Measurements from ENCODE around the gene NPHP4.

Gene NPHP4

DNA sequence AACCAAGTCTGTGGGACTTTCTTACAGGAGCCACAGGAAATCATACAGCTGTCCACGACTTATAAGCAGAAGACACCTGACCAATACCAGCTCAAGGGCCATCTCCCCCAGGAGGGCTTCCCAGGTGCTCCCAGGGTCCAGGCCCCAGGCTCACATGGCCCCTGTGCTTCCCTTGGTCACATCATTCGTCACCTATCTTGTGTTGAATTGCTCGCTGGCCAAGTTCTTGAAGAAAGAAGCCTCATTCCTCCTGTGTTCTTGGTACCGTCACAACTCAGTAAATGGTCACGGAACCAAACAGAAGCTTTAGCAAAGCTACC, 3.0 kb downstream of the NPHP4 start:
- Histone ChIP-seq H3K27me3 (ENCODE audit: control insufficient read depth, insufficient read depth, low read length) (peaks cover 5% of the 10 kb centered on the region), H3K4me1 (ENCODE audit: control insufficient read depth, insufficient read depth, low read length) (peaks cover 5% of the 10 kb centered on the region), H3K36me3 (ENCODE audit: control insufficient read depth, insufficient read depth, low read length) (no peaks in the 10 kb centered on the region), H3K27ac (ENCODE audit: low read depth, low read length) (no peak overlapping the region), H3K9ac (ENCODE audit: low read length) (no peak overlapping the region), H3K4me3 (ENCODE audit: low read length) (no peak overlapping the region)

DNA sequence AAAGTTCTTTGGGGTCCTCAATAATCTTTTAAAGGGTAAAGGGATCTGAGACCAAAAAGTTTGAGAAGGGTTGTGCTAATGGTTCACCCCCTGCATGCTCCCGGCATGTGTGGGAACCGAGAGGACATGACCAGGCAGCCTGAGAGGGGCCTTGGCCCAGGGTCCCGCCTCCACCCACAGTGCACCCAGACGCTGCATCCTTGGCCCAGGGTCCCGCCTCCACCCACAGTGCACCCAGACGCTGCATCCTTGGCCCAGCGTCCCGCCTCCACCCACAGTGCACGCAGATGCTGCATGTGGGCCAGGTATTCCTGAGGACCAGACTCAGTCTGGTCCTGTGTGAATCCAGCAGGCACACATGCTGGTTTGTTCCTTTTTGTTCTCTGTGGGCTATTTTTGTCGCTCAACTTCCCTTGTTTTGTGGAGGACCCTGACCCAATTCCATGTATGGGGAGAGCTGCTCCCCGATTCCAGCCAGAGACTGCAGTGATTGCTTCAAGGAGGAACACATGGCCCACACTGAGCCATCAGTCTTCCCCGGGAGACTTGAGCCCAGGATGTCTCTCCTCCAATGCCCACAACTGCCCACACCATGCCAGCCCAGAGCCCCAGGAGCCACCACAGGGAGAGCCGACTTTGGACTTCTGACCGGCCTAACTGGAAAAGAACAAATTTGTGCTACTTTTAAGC, 3.5 kb downstream of the NPHP4 start:
- H3K36me3 ChIP-seq (ENCODE audit: control insufficient read depth, insufficient read depth, low read length), result no peaks in the 10 kb centered on the region
- no peak overlapping the region for H3K9ac ChIP-seq (ENCODE audit: low read length)
- H3K4me3 ChIP-seq (ENCODE audit: low read length), result no peak overlapping the region
- H3K27me3 ChIP-seq (ENCODE audit: control insufficient read depth, insufficient read depth, low read length), result peaks cover 4% of the 10 kb centered on the region
- no peak overlapping the region for H3K27ac ChIP-seq (ENCODE audit: low read depth, low read length)
- H3K4me1 ChIP-seq (ENCODE audit: control insufficient read depth, insufficient read depth, low read length), result peaks cover 5% of the 10 kb centered on the region

DNA sequence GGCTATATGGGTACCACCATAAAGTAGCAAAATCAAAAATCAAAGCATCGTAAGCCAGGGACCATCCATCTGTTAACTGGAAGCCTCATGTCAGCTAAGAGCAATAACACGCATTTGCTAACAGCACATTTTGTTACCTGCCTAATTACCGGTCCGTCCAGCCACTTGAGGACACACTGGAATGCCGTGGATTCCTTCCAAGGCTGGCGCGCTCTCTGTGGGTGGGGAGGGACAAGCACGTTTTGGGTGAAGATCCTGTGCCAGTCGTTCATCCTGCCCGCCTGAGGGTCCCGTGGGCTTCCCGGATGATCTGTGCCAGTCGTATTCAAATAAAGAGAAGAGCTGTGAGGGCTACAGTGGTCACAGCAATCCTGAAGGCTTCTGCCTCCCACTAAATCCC, 6.2 kb downstream of the NPHP4 start:
- peaks cover 3% of the 10 kb centered on the region for H3K4me1 ChIP-seq (ENCODE audit: control insufficient read depth, insufficient read depth, low read length)
- H3K27ac ChIP-seq (ENCODE audit: low read depth, low read length), result no peak overlapping the region
- H3K36me3 ChIP-seq (ENCODE audit: control insufficient read depth, insufficient read depth, low read length), result no peaks in the 10 kb centered on the region
- no peak overlapping the region for H3K9ac ChIP-seq (ENCODE audit: low read length)
- H3K27me3 ChIP-seq (ENCODE audit: control insufficient read depth, insufficient read depth, low read length), result no peaks in the 10 kb centered on the region
- no peak overlapping the region for H3K4me3 ChIP-seq (ENCODE audit: low read length)

DNA sequence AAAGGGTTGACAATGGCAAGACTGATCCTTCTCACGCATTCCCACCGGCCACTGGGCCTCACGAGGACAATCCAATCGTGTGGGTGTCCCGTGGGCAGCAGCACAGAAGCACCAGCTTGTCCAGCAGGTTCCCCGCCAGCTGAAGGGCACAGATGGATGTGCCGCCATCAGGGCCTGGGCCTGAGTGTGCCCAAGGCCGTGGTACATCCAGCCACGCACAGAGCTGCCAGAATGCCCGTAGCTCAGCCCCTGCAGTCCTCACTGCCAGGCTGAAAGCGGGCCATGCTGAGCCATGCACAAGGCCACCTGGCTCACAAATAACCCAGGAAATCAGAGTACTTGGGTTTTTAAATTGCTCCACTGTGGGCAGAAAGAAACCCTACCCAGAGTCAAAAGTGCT, 7.0 kb downstream of the NPHP4 start:
- Histone ChIP-seq H3K4me1 (ENCODE audit: control insufficient read depth, insufficient read depth, low read length) (no peaks in the 10 kb centered on the region), H3K4me3 (ENCODE audit: low read length) (no peak overlapping the region), H3K27ac (ENCODE audit: low read depth, low read length) (no peak overlapping the region), H3K9ac (ENCODE audit: low read length) (no peak overlapping the region), H3K36me3 (ENCODE audit: control insufficient read depth, insufficient read depth, low read length) (no peaks in the 10 kb centered on the region), H3K27me3 (ENCODE audit: control insufficient read depth, insufficient read depth, low read length) (no peaks in the 10 kb centered on the region)

DNA sequence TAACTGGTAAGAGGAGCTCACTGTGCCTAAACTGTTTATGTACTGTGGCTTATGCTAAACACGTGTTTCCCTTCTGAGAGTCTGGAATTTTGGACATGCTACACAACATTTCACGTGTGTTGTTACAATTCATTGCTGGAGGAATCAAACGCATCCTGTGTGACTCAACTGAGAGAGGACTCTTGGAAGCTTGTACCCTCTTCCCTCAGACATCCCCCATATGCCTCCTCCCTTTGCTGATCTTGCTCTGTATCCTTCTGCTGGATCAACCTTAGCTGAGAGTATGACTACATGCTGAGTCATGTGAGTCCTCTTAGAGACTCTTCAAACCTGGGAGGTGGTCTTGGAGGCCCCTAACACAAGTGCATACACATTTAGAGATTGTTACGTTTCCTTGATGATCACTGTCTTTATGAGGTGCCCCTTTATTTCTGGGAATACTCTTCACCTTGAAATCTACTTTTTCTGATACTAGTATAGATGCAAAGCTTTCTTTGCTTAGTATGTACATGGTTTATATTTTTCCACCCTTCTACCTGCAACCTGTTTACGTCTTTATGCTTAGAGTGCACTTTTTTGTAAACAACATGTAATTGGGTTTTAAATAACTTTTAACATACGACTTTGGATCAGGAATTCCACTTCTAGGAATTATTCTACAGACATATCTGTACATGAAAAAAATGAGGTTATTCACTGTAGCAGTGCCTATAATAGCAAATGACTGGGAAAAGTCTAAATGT, 8.7 kb downstream of the NPHP4 start:
- no peak overlapping the region for H3K4me3 ChIP-seq (ENCODE audit: low read length)

DNA sequence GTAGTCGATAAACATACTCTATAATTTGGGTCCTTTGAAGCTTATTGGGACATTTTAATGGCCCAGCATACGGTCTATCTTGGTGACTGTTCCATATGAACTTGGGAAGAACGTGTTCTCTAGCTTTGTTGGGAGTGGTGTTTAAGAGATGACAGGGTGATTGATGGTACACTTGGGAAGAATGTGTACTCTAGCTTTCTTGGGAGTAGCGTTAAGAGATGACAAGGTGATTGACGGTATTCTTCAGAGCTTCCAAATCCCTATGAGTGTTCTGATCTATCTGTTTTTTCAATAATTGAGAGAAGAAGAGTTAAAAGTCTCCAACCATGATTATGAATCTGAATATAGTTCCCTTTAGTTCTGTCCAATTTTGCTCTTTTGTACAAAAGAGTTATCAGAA, 9.4 kb downstream of the NPHP4 start:
- Histone ChIP-seq H3K4me1 (ENCODE audit: control insufficient read depth, insufficient read depth, low read length) (no peaks in the 10 kb centered on the region), H3K9ac (ENCODE audit: low read length) (no peak overlapping the region), H3K36me3 (ENCODE audit: control insufficient read depth, insufficient read depth, low read length) (no peaks in the 10 kb centered on the region), H3K4me3 (ENCODE audit: low read length) (no peak overlapping the region), H3K27me3 (ENCODE audit: control insufficient read depth, insufficient read depth, low read length) (no peaks in the 10 kb centered on the region), H3K27ac (ENCODE audit: low read depth, low read length) (no peak overlapping the region)

More for the DNA sequence above, 8.7 kb downstream of the NPHP4 start:
- H3K27me3 ChIP-seq (ENCODE audit: control insufficient read depth, insufficient read depth, low read length), result no peaks in the 10 kb centered on the region
- no peaks in the 10 kb centered on the region for H3K4me1 ChIP-seq (ENCODE audit: control insufficient read depth, insufficient read depth, low read length)
- H3K27ac ChIP-seq (ENCODE audit: low read depth, low read length), result no peak overlapping the region
- H3K36me3 ChIP-seq (ENCODE audit: control insufficient read depth, insufficient read depth, low read length), result no peaks in the 10 kb centered on the region
- no peak overlapping the region for H3K9ac ChIP-seq (ENCODE audit: low read length)

DNA sequence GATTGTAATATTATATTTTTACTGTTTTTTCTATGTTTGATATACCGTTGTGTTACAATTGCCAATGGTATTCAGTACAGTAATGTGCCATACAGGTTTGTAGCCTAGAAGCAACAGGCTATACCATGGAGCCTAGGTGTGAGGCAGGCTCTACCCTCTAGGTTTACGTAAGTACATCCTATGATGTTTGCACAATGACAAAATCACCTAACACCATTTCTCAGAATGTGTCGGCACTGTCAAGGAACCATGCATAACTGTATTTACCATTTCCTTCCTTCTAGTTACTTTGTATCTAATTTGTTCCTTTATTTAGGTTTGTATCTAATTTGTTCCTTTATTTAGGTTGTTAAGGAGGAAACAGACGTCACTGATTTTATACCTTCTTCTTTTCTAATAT, 9.9 kb downstream of the NPHP4 start:
- no peaks in the 10 kb centered on the region for H3K27me3 ChIP-seq (ENCODE audit: control insufficient read depth, insufficient read depth, low read length)
- no peak overlapping the region for H3K4me3 ChIP-seq (ENCODE audit: low read length)
- no peaks in the 10 kb centered on the region for H3K4me1 ChIP-seq (ENCODE audit: control insufficient read depth, insufficient read depth, low read length)
- H3K27ac ChIP-seq (ENCODE audit: low read depth, low read length), result no peak overlapping the region
- H3K9ac ChIP-seq (ENCODE audit: low read length), result no peak overlapping the region
- no peaks in the 10 kb centered on the region for H3K36me3 ChIP-seq (ENCODE audit: control insufficient read depth, insufficient read depth, low read length)

DNA sequence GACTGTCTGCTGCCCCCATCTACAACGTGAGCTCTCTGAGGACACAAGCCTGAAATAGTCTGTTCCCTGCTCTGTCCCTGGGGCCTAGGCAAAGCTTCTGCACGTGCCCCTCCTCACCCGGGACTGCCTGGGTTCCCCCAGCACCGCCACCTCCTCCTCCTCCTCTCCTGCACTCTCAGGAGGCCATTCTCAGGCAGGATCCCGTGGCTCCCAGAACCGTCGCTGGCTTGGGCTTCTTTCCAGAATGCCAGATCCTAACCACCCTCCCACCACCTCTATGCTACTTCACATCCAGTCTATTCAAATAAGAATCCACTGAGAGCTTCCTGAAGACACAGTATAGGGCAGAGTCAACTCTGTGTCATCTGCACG, 11.2 kb downstream of the NPHP4 start:
- H3K4me1 ChIP-seq (ENCODE audit: control insufficient read depth, insufficient read depth, low read length), result no peaks in the 10 kb centered on the region
- no peak overlapping the region for H3K4me3 ChIP-seq (ENCODE audit: low read length)
- no peaks in the 10 kb centered on the region for H3K36me3 ChIP-seq (ENCODE audit: control insufficient read depth, insufficient read depth, low read length)
- no peaks in the 10 kb centered on the region for H3K27me3 ChIP-seq (ENCODE audit: control insufficient read depth, insufficient read depth, low read length)
- no peak overlapping the region for H3K27ac ChIP-seq (ENCODE audit: low read depth, low read length)
- H3K9ac ChIP-seq (ENCODE audit: low read length), result no peak overlapping the region

DNA sequence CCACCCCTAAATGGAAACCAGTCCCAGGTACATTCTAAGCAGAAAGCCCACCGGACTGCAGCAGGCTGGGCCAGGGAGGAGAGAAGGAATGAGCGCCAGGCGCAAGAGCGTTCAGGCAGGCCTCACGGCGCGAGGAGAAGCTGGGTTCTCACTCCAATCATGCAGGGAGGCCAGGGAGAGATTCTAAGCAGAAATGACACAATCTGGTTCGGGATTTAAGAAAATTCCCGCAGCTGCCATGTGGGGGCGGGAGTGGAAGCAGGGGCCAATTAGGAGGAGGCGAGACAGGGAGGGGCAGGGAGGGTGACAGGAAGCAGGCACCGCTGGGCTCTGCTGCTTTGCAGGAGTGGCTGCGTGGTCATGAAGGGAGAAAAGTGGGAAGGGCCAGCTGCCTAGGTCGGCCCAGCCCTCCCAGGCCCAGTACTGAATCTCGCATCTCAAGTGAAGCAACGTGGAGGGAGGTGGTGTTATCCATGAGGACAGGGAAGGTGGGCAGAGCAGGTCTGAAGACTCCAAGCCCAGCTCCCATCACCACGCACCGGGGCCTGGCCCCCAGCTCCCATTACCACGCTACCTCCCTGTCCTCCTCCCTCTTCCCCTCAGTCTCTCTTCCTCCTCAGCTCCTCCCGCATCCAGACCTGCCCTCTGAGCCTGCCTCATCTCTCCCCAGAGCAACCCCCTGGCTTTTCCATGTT, 11.8 kb downstream of the NPHP4 start:
- Histone ChIP-seq H3K9ac (ENCODE audit: low read length) (no peak overlapping the region), H3K4me3 (ENCODE audit: low read length) (no peak overlapping the region), H3K36me3 (ENCODE audit: control insufficient read depth, insufficient read depth, low read length) (peaks cover 4% of the 10 kb centered on the region), H3K27ac (ENCODE audit: low read depth, low read length) (no peak overlapping the region), H3K27me3 (ENCODE audit: control insufficient read depth, insufficient read depth, low read length) (no peaks in the 10 kb centered on the region), H3K4me1 (ENCODE audit: control insufficient read depth, insufficient read depth, low read length) (no peaks in the 10 kb centered on the region)

DNA sequence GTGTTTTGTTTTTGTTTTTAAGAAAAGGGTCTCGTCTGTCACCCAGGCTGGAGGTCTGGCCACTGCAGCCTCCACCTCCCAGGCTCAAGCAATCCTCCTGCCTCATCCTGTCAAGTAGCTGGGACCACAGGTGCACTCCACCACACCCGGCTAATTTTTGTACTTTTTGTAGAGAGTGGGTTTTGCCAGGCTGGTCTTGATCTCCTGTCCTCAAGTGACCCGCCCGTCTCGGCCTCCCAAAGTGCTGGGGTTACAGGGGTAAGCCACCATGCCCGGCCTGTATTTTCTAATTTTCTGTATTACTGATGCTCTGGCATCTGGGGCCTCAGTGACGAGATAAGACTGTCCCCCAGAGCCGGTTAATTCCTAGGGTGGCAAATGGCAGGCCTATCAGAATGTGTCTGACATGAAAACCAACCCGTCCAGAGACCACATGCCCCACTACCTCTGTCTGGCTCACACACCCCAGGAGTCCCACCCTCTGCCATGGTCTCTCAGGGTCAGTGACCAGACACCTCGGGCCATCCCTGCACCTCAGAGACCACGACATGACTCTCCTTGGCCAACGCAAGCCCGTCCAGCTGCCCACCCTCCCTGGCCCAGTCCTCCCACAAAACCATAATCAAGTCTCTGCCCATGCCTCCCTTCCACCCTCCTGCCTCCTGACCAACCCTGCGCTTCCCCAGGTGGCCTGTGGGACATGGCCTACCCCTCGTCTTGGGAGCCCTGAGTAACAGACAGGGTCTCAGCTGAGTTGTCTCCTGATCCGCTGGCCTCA, 12.5 kb downstream of the NPHP4 start:
- no peak overlapping the region for H3K4me3 ChIP-seq (ENCODE audit: low read length)
- H3K27me3 ChIP-seq (ENCODE audit: control insufficient read depth, insufficient read depth, low read length), result no peaks in the 10 kb centered on the region
- peaks cover 4% of the 10 kb centered on the region for H3K36me3 ChIP-seq (ENCODE audit: control insufficient read depth, insufficient read depth, low read length)
- no peak overlapping the region for H3K27ac ChIP-seq (ENCODE audit: low read depth, low read length)
- no peaks in the 10 kb centered on the region for H3K4me1 ChIP-seq (ENCODE audit: control insufficient read depth, insufficient read depth, low read length)
- H3K9ac ChIP-seq (ENCODE audit: low read length), result no peak overlapping the region

DNA sequence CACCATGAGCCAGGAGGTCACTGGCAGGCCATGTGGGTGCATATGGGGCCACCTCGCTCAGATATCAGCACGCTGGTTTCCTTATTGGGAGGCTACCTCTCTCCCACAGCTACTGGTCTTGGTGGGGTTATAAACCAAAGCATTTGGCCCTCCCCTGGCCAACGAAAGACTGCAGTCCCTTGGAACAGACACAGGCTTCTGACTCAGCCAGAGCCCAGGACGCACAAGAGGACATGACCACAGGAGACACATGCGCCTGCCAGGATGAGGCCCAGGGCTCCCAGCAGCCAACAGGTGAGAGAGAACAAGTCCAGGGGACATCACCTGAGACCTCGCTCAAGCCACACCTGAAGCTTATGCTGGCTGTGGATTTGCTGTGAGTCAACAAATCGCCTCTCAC, 13.8 kb downstream of the NPHP4 start:
- Histone ChIP-seq H3K36me3 (ENCODE audit: control insufficient read depth, insufficient read depth, low read length) (peaks cover 4% of the 10 kb centered on the region), H3K4me3 (ENCODE audit: low read length) (no peak overlapping the region), H3K27ac (ENCODE audit: low read depth, low read length) (no peak overlapping the region), H3K4me1 (ENCODE audit: control insufficient read depth, insufficient read depth, low read length) (no peaks in the 10 kb centered on the region), H3K27me3 (ENCODE audit: control insufficient read depth, insufficient read depth, low read length) (no peaks in the 10 kb centered on the region), H3K9ac (ENCODE audit: low read length) (no peak overlapping the region)

All from rectal smooth muscle tissue (tissue), 1 donor.